Gastroesophageal sphincter (tissue), 3 donors: ENCODE results near the gene E2F2.

Experiments used
- CTCF ChIP-seq, 4 experiments: fragments of 200-600 bp in 2 of 4; fragments of 450-650 bp in 2 of 4; sonication (generic) in 1 of 4; IDR thresholded peaks; one replicate each; pipeline ENCODE4 v1.5.1; 2017 to 2019; ENCODE audit warnings: antibody characterized with exemption in 4 of 4, mild to moderate bottlenecking in 2 of 4, moderate library complexity in 2 of 4
- POLR2A ChIP-seq, 2 donors: fragments of 450-650 bp; IDR thresholded peaks; one replicate each; pipeline ENCODE4 v1.6.1; 2017; ENCODE audit warnings: antibody characterized with exemption in 2 of 2, mild to moderate bottlenecking in 2 of 2, moderate library complexity in 1 of 2

- TF ChIP-seq CTCF (IDR thresholded peaks at IDR 0.05), result no peak
- no peak for TF ChIP-seq POLR2A (IDR thresholded peaks at IDR 0.05)
These were observed 33.6 kb upstream of the E2F2 start for GRCh38 chr1:23564529-23565122.
